ENCODE measurements around the gene CYP24A1.

CYP24A1 gene

DNA sequence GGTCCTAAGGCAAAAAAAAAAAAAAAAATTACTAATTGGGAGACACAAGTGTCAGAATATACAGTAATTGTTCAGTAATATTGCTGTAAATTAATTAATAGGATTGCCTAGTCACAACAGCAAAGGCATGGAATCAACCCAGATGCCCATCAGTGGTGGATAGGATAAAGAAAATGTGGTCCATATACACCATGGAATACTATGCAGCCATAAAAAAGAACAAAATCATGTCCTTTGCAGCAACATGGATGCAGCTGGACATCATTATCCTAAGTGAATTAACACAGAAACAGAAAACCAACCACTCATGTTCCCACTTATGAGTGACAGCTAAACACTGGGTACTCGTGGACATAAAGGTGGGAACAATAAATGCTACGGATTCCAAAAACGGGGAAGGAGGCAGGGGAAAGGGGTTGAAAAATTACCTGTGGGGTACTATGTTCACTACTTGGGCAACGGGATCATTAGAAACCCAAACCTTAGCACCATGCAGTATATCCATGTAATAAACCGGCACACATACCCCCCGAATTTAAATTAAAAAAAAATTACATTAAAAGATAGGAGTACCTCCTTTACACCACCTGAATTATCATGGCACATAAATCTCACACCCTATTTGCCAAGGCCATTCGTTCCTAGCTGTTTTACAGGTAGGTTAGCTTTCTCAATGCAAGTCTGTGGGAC lies 33.4 kb upstream of the CYP24A1 start:
- Histone ChIP-seq H3K27me3 (no peaks in the 10 kb centered on the region), H3K36me3 (peaks cover 8 to 22% (median 14%) of the 10 kb centered on the region in 11 experiments; a peak in 13 of 22 replicates), H3K9ac (peak overlapping the region; percentile 98 to 100 (median 100); a peak in 20 of 22 replicates), H3K4me1 (peaks cover 26 to 71% (median 32%) of the 10 kb centered on the region in 10 experiments), H3K9me3 (replicated peaks in 1 of 11) (no peaks in the 10 kb centered on the region), H3K4me2 (peak overlapping the region in 10 of 11 experiments; percentile 43 to 96 (median 84); a peak in 14 of 22 replicates), H4K20me1 (peaks cover 0 to 34% (median 11%) of the 10 kb centered on the region in 11 experiments; a peak in 10 of 22 replicates), H3K4me3 (peak overlapping the region; percentile 90 to 99 (median 97); a peak in 15 of 20 replicates), H3K27ac (peak overlapping the region; percentile 98 to 100 (median 100); a peak in 20 of 22 replicates)
- TF ChIP-seq Cebpa-rat (IDR thresholded peaks at IDR 0.05) = no peak

- H3K4me1 ChIP-seq = peaks cover 14 to 62% (median 21%) of the 10 kb centered on the region in 10 experiments
- H3K27ac ChIP-seq = no peak overlapping the region
- peak overlapping the region in 2 of 11 experiments; percentile 67 to 84; a peak in 4 of 22 replicates for H3K4me2 ChIP-seq
- H3K9ac ChIP-seq = no peak overlapping the region
- peaks cover 0 to 6% (median 2%) of the 10 kb centered on the region in 11 experiments; a peak in 8 of 22 replicates for H3K36me3 ChIP-seq
- TF ChIP-seq Cebpa-rat (IDR thresholded peaks at IDR 0.05) = no peak
- peaks cover 0 to 17% (median 0%) of the 10 kb centered on the region in 11 experiments; a peak in 6 of 22 replicates for H4K20me1 ChIP-seq
- H3K9me3 ChIP-seq (replicated peaks in 1 of 11) = no peaks in the 10 kb centered on the region
- H3K27me3 ChIP-seq = no peaks in the 10 kb centered on the region
- no peak overlapping the region for H3K4me3 ChIP-seq
These were observed 31.7 kb upstream of the CYP24A1 start for GRCh38 chr20:54205450-54205849.

DNA sequence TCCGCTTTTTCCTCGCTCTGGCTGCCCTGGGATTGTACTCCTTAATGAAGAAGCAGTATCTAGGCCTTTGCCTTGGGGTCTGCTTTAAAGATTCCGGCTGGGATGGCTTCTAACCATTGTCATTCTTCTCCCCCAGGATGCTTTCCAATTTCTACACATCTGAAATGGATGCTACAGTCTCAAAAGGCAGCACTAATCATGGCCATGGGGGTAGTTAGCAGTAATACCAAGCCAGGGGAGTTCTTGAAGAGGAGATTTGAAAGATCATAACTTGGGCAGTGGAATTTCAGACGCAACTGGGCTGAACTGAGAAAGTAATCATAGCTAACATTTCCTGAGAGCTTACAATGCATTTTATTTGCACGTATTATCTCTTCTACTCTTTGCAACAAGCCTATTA lies 30.7 kb upstream of the CYP24A1 start:
- no peak for TF ChIP-seq Cebpa-rat (IDR thresholded peaks at IDR 0.05)
- Histone ChIP-seq H3K9me3 (replicated peaks in 1 of 11) (no peaks in the 10 kb centered on the region), H3K4me2 (peak overlapping the region in 5 of 11 experiments; percentile 0 to 84 (median 56); a peak in 5 of 22 replicates), H3K4me1 (peaks cover 8 to 53% (median 13%) of the 10 kb centered on the region in 10 experiments), H4K20me1 (peaks cover 0 to 8% (median 0%) of the 10 kb centered on the region in 11 experiments; a peak in 6 of 22 replicates), H3K9ac (peak overlapping the region in 1 of 11 experiments; percentile 39; a peak in 1 of 22 replicates), H3K4me3 (no peak overlapping the region), H3K27me3 (no peaks in the 10 kb centered on the region), H3K27ac (no peak overlapping the region), H3K36me3 (no peaks in the 10 kb centered on the region)

DNA sequence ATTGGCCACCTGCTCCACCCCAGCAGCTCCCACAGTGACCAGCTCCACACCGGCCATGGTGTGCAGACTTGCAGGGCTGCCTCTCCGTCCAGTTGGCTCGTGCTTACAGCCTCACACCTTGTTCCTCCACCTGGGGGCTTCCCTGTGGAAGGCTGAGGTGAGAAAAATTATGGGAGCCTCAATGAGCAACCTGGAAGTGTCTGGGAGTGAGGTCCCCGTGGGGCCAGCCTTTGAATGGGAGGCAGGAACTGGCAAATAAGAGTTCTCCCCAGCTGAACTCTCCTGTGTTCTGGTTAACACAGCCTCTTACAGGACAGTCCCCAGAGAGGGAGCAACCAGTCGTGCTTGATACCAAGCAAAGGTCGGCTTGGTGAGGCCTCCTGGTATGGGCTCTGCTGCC lies 30.3 kb upstream of the CYP24A1 start:
- peaks cover 3 to 48% (median 9%) of the 10 kb centered on the region in 10 experiments for H3K4me1 ChIP-seq
- TF ChIP-seq Cebpa-rat (IDR thresholded peaks at IDR 0.05) = no peak
- H4K20me1 ChIP-seq = peaks cover 0 to 3% (median 0%) of the 10 kb centered on the region in 11 experiments; a peak in 6 of 22 replicates
- peak overlapping the region in 4 of 11 experiments; percentile 21 to 84 (median 62); a peak in 7 of 22 replicates for H3K4me2 ChIP-seq
- no peaks in the 10 kb centered on the region for H3K27me3 ChIP-seq
- H3K36me3 ChIP-seq = no peaks in the 10 kb centered on the region
- H3K9me3 ChIP-seq (replicated peaks in 1 of 11) = no peaks in the 10 kb centered on the region
- no peak overlapping the region for H3K27ac ChIP-seq
- H3K9ac ChIP-seq = peak overlapping the region in 1 of 11 experiments; percentile 39; a peak in 1 of 22 replicates
- H3K4me3 ChIP-seq = no peak overlapping the region

DNA sequence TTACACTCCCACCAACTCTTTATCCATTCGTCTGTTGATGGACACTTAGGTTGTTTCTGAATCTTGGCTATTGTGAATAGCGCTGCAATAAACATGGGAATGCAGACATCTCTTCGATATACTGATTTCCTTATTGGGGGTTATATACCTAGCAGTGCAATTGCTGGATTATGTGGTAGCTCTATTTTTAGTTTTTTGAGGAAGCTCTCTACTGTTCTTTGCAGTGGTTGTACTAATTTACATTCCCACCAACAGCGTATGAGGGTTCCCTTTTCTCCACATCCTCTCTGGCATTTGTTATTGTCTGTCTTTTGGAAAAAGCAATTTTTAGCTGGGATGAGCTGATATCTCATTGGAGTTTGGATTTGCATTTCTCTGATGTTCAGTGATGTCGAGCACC lies 29.5 kb upstream of the CYP24A1 start:
- peak overlapping the region in 4 of 11 experiments; percentile 19 to 84 (median 62); a peak in 7 of 22 replicates for H3K4me2 ChIP-seq
- H3K27me3 ChIP-seq = no peaks in the 10 kb centered on the region
- H3K27ac ChIP-seq = no peak overlapping the region
- H3K36me3 ChIP-seq = no peaks in the 10 kb centered on the region
- no peaks in the 10 kb centered on the region for H4K20me1 ChIP-seq
- H3K4me1 ChIP-seq = peaks cover 0 to 45% (median 6%) of the 10 kb centered on the region in 10 experiments; a peak in 10 of 20 replicates
- H3K9me3 ChIP-seq (replicated peaks in 1 of 11) = no peaks in the 10 kb centered on the region
- H3K9ac ChIP-seq = no peak overlapping the region
- no peak for TF ChIP-seq Cebpa-rat (IDR thresholded peaks at IDR 0.05)
- no peak overlapping the region for H3K4me3 ChIP-seq

DNA sequence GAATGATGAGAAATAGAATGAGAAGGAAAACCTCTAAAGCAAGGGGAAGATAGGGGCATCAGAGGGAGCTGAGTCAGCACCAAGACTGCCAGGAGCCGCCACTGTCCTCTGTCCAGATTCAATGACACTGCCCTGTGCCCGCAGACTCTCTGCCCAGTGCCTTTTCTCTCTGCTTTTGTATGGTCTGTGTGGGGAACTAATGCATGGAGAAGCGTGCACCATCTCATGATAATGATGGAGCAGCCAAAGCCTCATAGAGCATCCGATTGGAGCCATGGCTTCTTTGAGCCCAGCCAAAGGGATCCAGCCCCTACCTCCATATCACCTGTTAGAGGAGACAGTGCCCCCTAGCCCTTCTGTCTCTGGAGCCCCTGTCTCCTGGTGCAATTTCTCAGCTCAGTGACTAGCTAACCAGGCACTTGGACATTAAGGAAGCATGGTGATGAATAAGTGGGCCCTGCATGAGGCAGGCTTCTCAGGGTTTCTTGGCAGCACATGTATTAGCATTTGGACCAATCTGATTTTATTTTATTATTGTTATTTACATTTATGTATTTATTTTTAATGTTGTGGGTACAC lies 27.6 kb upstream of the CYP24A1 start:
- Histone ChIP-seq H3K27me3 (no peaks in the 10 kb centered on the region), H3K4me1 (peaks cover 0 to 44% (median 6%) of the 10 kb centered on the region in 10 experiments; a peak in 10 of 20 replicates), H3K9ac (no peak overlapping the region), H4K20me1 (no peaks in the 10 kb centered on the region), H3K9me3 (replicated peaks in 1 of 11) (no peaks in the 10 kb centered on the region), H3K36me3 (no peaks in the 10 kb centered on the region), H3K27ac (no peak overlapping the region), H3K4me2 (no peak overlapping the region), H3K4me3 (no peak overlapping the region)
- no peak for TF ChIP-seq Cebpa-rat (IDR thresholded peaks at IDR 0.05)

DNA sequence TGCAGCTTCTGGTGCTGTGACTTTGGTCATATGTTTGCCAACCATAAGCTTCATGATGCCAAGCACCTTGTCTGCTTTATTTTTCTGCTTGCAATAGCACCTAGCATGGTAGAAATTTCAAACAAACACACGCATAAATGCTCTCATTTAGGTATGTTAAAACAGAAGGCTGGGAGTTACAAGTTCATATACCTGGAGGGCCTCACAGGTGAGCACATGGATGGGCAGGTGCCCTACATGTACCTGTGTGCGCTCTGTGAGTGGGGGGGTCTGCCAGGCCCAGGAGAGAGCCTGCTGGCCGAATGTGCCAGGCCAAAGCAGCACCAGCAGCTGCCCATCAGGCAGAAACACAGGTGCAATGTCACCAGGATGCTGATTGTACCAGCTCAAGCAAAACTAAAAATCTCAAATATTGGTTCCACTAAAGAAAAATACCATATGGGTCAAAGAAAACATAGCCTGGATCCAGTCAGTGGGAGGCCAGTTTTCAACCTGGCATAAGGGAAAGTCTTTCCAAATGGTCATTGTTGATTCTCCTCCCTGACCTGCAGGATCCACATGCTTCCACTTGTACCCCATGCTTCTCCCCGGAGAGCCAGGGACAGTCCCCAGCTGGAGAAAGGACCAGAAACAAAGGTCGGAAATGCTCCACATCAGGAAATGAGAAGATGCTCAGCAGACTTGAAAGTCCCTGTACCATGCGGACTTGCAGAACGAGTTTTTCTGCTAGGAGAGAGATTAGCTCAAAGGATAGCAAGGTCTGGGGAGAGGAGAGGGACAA lies 26.9 kb upstream of the CYP24A1 start:
- no peak overlapping the region for H3K27ac ChIP-seq

GRCh38 chr20:54199721-54200176 lies 26.0 kb upstream of the CYP24A1 start:
- TF ChIP-seq Cebpa-rat (IDR thresholded peaks at IDR 0.05) = no peak
- H3K4me3 ChIP-seq = no peak overlapping the region
- H3K27ac ChIP-seq = no peak overlapping the region
- H3K9me3 ChIP-seq (replicated peaks in 1 of 11) = no peaks in the 10 kb centered on the region
- H3K9ac ChIP-seq = no peak overlapping the region
- no peaks in the 10 kb centered on the region for H4K20me1 ChIP-seq
- H3K4me2 ChIP-seq = no peak overlapping the region
- peaks cover 0 to 28% (median 6%) of the 10 kb centered on the region in 10 experiments; a peak in 10 of 20 replicates for H3K4me1 ChIP-seq
- H3K36me3 ChIP-seq = no peaks in the 10 kb centered on the region
- no peaks in the 10 kb centered on the region for H3K27me3 ChIP-seq

More for the DNA sequence above, 26.9 kb upstream of the CYP24A1 start:
- Histone ChIP-seq H3K36me3 (no peaks in the 10 kb centered on the region), H3K4me2 (no peak overlapping the region), H3K4me3 (no peak overlapping the region), H3K9me3 (replicated peaks in 1 of 11) (no peaks in the 10 kb centered on the region), H3K9ac (no peak overlapping the region), H4K20me1 (no peaks in the 10 kb centered on the region), H3K27me3 (no peaks in the 10 kb centered on the region), H3K4me1 (peaks cover 0 to 37% (median 6%) of the 10 kb centered on the region in 10 experiments; a peak in 10 of 20 replicates)
- no peak for TF ChIP-seq Cebpa-rat (IDR thresholded peaks at IDR 0.05)

All from BLaER1 treated with 17β-estradiol and CSF1 and Interleukin-3, amounts not matched to agents 10 nM and 100 nM (cell line).